ENCODE measurements around the gene DPEP1.

GRCh38 chr16:89583895-89584644, 29.4 kb upstream of the DPEP1 start:
- TF ChIP-seq CTCF (IDR thresholded peaks at IDR 0.05 in 8 of 11, conservative IDR thresholded peaks at IDR 0.05 in 3 of 11), result no peak
- TF ChIP-seq POLR2AphosphoS5 (IDR thresholded peaks at IDR 0.05), result no peak
- no peak for TF ChIP-seq POLR2A (IDR thresholded peaks at IDR 0.05)

Measured in spleen (tissue), 7 donors.